ENCODE measurements around the gene AOPEP. TPM values are rescaled to one million over a fixed set of nuclear protein-coding genes. Genes with fewer than 3 reads are reported as not detected.

AOPEP gene
- total RNA-seq, 2 experiments from 2014 or later = 5.8 to 6.4 TPM

DNA sequence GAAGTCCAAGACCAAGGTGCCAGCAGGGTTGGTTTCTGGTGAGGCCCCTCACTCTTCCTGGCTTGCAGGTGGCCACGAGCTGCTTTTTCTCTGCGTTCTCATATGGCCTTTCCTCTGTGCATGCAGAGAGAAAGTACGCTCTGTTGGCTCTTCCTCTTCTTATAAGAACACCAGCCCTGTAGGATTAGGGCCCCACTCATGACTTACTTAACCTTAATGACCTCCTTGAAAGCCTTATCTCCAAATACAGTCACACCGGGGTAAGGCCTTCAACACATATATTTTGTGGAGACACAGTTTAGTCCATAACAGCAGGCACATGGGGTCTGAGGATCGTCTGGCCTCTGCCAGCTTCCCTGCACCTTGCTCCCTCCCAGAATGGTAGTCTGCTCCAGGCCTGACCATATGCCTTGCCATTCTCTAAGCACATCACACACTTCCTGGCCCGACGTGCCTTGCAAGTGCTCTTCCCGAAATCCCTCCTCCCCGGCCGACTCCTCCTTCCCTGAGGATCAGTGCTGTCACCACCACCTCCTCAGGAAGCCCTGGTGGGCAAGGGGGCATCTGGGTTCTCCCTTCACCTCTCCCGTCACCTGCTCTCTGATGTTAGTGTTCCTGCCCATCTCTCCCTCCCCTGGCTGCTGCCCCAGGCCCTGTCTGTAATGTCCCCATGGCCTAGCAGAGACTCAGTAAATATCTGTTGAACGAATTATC, 200.7 kb downstream of the AOPEP start:
- CTCF ChIA-PET = no interaction called here
- Mint-ChIP-seq H3K36me3 (ENCODE audit: low read depth) (peaks cover 4% of the 10 kb centered on the region), H3K27me3 (ENCODE audit: low read depth) (no peaks in the 10 kb centered on the region), H3K9me3 (no peaks in the 10 kb centered on the region), H3K4me3 (no peak overlapping the region), H3K27ac (no peak overlapping the region), H3K4me1 (ENCODE audit: low read depth) (no peaks in the 10 kb centered on the region)
- no peak for DNase-seq
- intact Hi-C loops (cut with micrococcal nuclease) = no loop called here

DNA sequence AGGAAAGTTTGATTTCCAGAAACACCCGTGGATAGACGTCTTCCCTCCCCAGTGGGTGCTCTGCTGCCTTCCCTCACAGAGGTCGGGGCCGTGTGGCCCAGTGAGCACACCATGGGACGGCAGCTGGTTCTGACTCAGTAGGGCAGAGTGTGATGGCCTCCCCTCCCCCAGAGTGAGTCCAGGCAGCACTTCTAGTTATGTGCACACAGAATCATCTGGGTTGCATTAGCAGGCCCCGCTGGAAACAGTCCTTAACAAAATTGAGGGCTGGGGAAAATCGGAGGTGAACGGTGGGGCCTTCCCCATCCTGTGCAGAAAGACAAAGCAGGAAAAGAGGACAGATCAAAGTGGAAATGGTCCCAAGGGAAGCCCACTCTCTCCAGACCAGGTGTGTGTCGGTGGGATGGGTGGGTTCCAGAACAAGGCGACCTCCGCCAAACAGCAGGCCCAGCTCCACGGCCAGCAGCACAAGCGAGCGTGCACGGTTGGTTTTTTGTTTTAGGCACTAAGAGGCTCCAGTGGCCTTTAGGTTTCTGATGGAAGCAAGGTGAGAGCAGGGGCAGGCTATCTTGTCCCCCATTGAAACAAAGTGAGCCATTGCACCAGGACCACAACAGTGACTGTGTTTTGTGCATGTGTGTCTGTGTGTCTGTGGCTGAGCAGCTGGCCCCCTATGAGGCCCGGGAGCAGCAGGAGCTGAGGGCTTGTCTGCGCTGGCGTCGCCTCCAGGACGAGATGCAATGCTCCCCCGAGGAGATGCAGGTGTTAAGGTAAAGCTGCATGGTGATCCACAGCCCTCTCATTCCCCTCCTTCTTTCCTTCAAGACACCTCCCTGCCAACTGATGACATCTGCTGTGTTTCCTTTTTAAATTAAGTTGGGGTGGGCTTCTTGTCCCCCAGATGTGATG, 201.5 kb downstream of the AOPEP start:
- Mint-ChIP-seq H3K9me3 (no peaks in the 10 kb centered on the region), H3K4me1 (ENCODE audit: low read depth) (no peaks in the 10 kb centered on the region), H3K27ac (no peak overlapping the region), H3K27me3 (ENCODE audit: low read depth) (no peaks in the 10 kb centered on the region), H3K4me3 (no peak overlapping the region), H3K36me3 (ENCODE audit: low read depth) (peaks cover 4% of the 10 kb centered on the region)
- intact Hi-C loops (cut with micrococcal nuclease) = no loop called here
- no peak for DNase-seq
- CTCF ChIA-PET = no interaction called here

DNA sequence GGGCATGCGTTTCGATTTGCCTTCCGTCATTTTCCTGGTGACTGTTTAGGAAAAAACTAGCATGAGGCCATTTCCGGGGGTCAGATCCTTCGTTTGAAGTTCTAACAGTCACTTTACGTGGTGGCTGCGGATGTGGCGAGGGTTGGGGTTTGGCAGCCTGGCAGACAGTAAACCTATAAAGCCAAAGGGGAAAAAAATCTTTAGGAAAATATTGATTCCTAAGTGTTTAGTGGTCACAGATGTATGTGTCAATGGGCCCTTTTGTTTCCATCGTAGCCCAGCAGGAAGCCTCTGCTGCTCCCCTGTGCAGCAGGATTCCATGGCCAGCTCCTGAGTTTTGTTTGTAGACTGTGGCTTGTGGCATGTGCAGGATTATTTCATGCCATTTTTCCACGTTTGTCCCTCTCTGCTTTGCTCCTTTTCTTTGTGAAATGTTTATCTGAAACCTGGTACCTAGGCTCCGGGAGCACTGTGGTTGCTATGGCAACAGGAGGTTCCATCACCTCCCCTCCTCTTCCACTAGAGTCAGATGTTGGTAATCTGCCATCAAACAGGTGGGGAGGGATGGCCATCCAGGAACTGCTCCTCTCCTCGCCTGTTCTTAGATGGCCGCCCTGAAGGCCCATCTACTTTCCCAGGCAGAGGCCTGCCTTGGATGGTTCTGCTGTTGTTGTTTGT, 202.3 kb downstream of the AOPEP start:
- Mint-ChIP-seq H3K9me3 (no peaks in the 10 kb centered on the region), H3K4me1 (ENCODE audit: low read depth) (no peaks in the 10 kb centered on the region), H3K36me3 (ENCODE audit: low read depth) (peaks cover 4% of the 10 kb centered on the region), H3K4me3 (no peak overlapping the region), H3K27me3 (ENCODE audit: low read depth) (no peaks in the 10 kb centered on the region), H3K27ac (no peak overlapping the region)
- intact Hi-C loops (cut with micrococcal nuclease) = no loop called here
- no peak for DNase-seq
- CTCF ChIA-PET = no interaction called here

DNA sequence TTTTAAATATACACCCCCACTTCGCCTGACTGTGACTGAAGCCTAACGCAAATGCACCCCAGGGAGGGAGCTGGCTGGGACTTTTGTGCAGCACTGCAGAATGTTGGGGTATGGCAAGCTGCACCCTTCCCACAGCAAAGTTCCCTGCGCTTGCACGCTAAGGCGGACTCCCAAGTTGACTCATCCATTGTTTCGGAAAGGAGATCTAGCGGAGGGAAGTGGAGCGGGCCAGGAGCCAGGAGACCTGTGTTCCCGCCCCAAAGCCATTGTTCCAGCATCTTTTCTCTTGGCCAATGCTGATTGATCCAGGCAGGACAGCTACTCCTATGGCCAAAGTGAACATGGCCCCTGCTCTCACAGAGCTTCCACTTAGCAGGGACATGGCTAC, 202.9 kb downstream of the AOPEP start:
- DNase-seq = no peak
- CTCF ChIA-PET = no interaction called here

DNA sequence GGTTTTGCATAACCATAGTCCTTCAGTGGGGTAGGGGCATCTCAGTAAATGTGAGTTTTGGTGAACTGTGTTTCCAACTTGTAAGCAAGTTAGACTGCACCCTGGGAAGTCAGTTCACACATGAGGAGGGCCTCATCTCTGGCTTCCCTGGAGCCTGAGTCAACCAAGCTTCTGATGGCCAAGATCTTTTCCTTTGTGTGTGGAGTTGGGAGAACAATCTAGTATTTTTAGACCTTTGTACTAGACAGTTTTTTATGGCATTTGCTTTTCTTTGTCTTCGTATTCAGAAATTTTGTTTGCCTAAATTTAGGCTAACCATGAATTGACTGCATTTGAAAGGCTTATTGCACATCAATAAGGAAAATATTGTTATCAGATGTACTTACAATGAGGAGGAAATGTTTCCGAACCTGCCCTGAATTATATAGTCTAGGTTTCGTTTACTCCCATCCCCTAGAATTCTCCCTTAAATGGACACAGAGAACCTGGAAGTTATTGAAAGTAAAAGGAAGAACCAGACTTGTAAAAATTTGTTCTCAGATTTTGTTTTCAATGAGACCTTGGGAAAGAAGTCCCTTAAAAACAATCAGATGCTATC, 204.6 kb downstream of the AOPEP start:
- CTCF ChIA-PET = no interaction called here
- no peaks in the 10 kb centered on the region for H3K27me3 Mint-ChIP-seq (ENCODE audit: low read depth)
- intact Hi-C loops (cut with micrococcal nuclease) = no loop called here
- no peak overlapping the region for H3K4me3 Mint-ChIP-seq
- no peaks in the 10 kb centered on the region for H3K4me1 Mint-ChIP-seq (ENCODE audit: low read depth)
- H3K36me3 Mint-ChIP-seq (ENCODE audit: low read depth) = peaks cover 4% of the 10 kb centered on the region
- DNase-seq = no peak
- no peaks in the 10 kb centered on the region for H3K9me3 Mint-ChIP-seq
- H3K27ac Mint-ChIP-seq = no peak overlapping the region

More for the DNA sequence above, 202.9 kb downstream of the AOPEP start:
- no peaks in the 10 kb centered on the region for H3K27me3 Mint-ChIP-seq (ENCODE audit: low read depth)
- H3K4me1 Mint-ChIP-seq (ENCODE audit: low read depth) = no peaks in the 10 kb centered on the region
- no peak overlapping the region for H3K27ac Mint-ChIP-seq
- H3K36me3 Mint-ChIP-seq (ENCODE audit: low read depth) = peaks cover 3% of the 10 kb centered on the region
- H3K4me3 Mint-ChIP-seq = no peak overlapping the region
- no peaks in the 10 kb centered on the region for H3K9me3 Mint-ChIP-seq
- intact Hi-C loops (cut with micrococcal nuclease) = no loop called here

DNA sequence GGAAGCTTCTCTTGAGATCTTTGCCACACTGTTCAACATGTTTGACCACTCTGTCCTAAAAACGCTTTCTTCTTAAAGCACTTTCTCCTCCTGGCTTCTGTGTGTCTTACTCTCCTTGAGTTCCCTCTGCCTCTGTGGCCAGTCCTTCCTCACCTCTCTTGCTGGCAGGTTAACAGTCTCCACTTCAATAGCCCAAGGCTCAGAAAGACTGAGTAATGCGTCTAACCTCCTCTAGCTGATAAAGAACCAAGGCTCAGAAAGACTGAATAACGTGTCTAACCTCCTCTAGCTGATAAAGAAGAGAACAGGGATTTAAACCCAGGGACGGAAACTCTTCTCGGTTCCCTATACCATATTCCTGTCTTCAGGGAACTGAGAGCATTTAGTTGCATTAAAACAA, 205.2 kb downstream of the AOPEP start:
- CTCF ChIA-PET = interaction anchor here (0.6 kb wide), 1 partner anchor 1292 kb away, joined by 4 read pairs; no protein-coding TSS in a partner anchor
- Mint-ChIP-seq H3K27me3 (ENCODE audit: low read depth) (no peaks in the 10 kb centered on the region), H3K27ac (no peak overlapping the region), H3K36me3 (ENCODE audit: low read depth) (peaks cover 4% of the 10 kb centered on the region), H3K4me3 (no peak overlapping the region), H3K4me1 (ENCODE audit: low read depth) (no peaks in the 10 kb centered on the region), H3K9me3 (no peaks in the 10 kb centered on the region)
- no peak for DNase-seq
- intact Hi-C loops (cut with micrococcal nuclease) = no loop called here

DNA sequence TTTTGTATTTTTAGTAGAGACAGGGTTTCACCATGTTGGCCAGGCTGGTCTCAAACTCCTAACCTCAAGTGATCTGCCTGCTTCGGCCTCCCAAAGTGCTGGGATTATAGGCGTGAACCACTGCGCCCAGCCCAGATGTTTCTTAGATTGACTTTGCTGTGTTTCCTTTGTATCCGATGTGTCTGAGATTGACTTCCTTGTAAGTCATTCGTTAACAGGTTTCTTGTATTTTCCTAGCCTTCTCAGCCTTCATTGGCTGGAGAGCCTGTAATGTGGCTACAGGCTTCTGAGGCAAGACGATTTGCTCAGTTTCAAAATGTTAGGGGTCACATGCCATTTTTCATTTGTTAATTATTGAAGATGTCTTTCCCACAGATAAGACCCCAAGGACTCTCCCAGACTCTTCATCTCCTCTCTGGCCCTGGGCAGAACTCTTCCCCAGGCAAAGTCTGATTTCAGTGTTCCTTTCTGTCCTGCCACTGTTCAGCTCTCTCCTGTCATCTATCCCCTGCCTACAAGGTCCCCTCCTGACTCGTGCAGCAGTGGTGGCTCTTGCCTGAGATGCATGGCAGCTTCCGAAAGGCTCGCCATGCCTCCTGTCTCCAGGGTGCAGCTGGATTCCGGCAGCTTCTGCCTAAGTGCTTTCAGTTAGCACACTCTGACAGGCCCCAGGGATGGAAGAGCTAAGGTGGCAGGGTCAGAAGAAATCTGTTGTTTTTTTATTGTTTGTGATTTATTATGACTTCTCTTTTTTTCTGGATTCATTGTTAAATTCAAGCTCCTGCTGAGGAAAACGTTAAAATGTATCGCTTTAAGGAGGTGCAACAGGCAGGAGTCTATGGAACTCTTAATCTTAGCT, 206.4 kb downstream of the AOPEP start:
- Mint-ChIP-seq H3K36me3 (ENCODE audit: low read depth) (peaks cover 8% of the 10 kb centered on the region), H3K4me1 (ENCODE audit: low read depth) (peaks cover 4% of the 10 kb centered on the region), H3K27ac (no peak overlapping the region), H3K27me3 (ENCODE audit: low read depth) (no peaks in the 10 kb centered on the region), H3K9me3 (no peaks in the 10 kb centered on the region), H3K4me3 (no peak overlapping the region)
- no peak for DNase-seq
- intact Hi-C loops (cut with micrococcal nuclease) = no loop called here
- CTCF ChIA-PET = no interaction called here

DNA sequence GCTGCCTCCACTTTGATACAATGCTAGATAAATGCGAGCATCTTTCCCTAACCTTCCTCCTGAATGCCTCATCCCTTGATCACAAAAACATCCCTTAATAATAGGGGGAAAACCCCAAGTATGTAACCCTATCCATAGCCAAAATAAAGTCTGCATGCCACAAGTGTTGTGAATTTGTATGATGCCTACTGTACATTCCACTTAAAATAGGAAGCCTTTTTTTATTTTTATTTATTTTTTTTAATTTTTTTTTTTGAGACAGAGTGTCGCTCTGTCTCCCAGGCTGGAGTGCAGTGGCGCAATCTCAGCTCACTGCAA, 207.0 kb downstream of the AOPEP start:
- H3K9me3 Mint-ChIP-seq = no peaks in the 10 kb centered on the region
- intact Hi-C loops (cut with micrococcal nuclease) = no loop called here
- no peak overlapping the region for H3K27ac Mint-ChIP-seq
- CTCF ChIA-PET = no interaction called here
- peaks cover 8% of the 10 kb centered on the region for H3K36me3 Mint-ChIP-seq (ENCODE audit: low read depth)
- peaks cover 4% of the 10 kb centered on the region for H3K4me1 Mint-ChIP-seq (ENCODE audit: low read depth)
- no peak overlapping the region for H3K4me3 Mint-ChIP-seq
- DNase-seq = no peak
- no peaks in the 10 kb centered on the region for H3K27me3 Mint-ChIP-seq (ENCODE audit: low read depth)

DNA sequence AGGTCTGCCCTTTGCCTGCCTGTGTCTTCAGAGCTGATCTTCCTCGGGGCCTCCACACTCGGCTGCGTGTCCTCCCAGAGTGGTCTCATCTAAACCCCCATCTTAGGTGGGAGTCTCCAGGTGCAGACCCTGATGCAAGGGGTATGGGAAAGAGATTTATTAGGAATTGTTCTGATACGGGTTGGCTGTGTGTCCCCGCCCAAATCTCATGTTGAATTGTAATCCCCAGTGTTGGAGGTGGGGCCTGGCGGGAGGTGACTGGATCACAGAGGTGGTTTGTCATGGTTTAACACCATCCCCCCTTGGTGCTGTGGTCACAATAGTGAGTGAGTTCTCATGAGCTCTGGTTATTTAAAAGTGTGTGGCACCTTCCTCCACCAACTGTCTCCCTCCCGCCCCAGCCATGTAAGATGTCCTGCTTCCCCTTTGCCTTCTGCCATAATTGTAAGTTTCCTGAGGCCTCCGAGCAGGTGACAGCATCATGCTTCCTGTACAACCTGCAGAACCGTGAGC, 208.4 kb downstream of the AOPEP start:
- no peaks in the 10 kb centered on the region for H3K9me3 Mint-ChIP-seq
- DNase-seq = no peak
- no peak overlapping the region for H3K27ac Mint-ChIP-seq
- intact Hi-C loops (cut with micrococcal nuclease) = no loop called here
- H3K4me1 Mint-ChIP-seq (ENCODE audit: low read depth) = peaks cover 4% of the 10 kb centered on the region
- no peak overlapping the region for H3K4me3 Mint-ChIP-seq
- H3K27me3 Mint-ChIP-seq (ENCODE audit: low read depth) = no peaks in the 10 kb centered on the region
- CTCF ChIA-PET = no interaction called here
- peaks cover 8% of the 10 kb centered on the region for H3K36me3 Mint-ChIP-seq (ENCODE audit: low read depth)

DNA sequence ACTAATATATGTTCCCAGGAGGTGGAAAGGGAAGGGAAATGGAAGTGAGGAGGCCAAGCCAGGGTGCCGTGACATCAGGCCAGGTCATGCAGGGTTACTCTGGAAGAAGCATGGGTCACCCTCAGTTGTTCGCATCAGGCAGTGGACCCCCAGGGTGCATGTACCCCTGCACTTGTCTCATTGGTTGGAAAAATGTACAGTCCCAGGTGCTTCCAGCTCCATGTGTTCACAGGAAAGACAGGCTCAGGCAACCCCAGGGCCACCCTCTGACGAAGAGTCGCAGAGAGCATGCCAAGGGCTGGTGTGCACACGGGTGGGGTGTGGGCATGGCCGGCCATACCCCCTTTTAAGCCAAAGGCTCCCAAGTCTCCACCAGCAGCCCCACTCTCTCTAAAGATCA, 208.9 kb downstream of the AOPEP start:
- CTCF ChIA-PET = no interaction called here
- Mint-ChIP-seq H3K4me3 (no peak overlapping the region), H3K4me1 (ENCODE audit: low read depth) (peaks cover 4% of the 10 kb centered on the region), H3K9me3 (no peaks in the 10 kb centered on the region), H3K36me3 (ENCODE audit: low read depth) (peaks cover 8% of the 10 kb centered on the region), H3K27me3 (ENCODE audit: low read depth) (no peaks in the 10 kb centered on the region), H3K27ac (no peak overlapping the region)
- DNase-seq = no peak
- intact Hi-C loops (cut with micrococcal nuclease) = no loop called here

DNA sequence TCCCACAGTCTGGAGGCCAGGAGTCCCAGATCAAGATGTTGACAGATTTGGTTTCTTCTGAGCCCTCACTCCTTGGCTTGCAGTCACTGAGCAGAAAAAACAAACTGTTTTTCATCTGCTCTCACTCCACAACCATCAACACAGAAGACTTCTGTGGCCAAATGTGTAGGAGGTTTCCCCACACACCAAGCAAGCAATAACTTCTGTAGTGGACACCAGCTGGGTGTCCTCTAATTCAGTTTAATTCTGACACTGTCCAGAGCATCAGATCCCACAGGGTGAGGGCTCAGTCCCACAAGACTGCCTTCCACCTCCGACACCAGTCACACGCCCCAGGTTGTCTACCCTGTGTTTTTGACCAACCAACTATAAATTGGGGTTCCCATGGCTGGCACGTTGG, 209.9 kb downstream of the AOPEP start:
- intact Hi-C loops (cut with micrococcal nuclease) = no loop called here
- H3K9me3 Mint-ChIP-seq = no peaks in the 10 kb centered on the region
- CTCF ChIA-PET = no interaction called here
- peaks cover 8% of the 10 kb centered on the region for H3K36me3 Mint-ChIP-seq (ENCODE audit: low read depth)
- peaks cover 4% of the 10 kb centered on the region for H3K4me1 Mint-ChIP-seq (ENCODE audit: low read depth)
- DNase-seq = no peak
- H3K27ac Mint-ChIP-seq = no peak overlapping the region
- no peaks in the 10 kb centered on the region for H3K27me3 Mint-ChIP-seq (ENCODE audit: low read depth)
- no peak overlapping the region for H3K4me3 Mint-ChIP-seq

All from activated naive CD4-positive, alpha-beta T cell treated with anti-CD3 and anti-CD28 coated beads for 36 hours (primary cell).